GM21576 (cell line): ENCODE results near the gene MED7.

Experiments used
- ATAC-seq: cut with Tn5 transposase; IDR thresholded peaks from one replicate; pipeline ENCODE4 v1.9.1; 2021; ENCODE audit warnings: mild to moderate bottlenecking, moderate library complexity; ENCODE audit not compliant: unreplicated experiment

MED7 gene

DNA sequence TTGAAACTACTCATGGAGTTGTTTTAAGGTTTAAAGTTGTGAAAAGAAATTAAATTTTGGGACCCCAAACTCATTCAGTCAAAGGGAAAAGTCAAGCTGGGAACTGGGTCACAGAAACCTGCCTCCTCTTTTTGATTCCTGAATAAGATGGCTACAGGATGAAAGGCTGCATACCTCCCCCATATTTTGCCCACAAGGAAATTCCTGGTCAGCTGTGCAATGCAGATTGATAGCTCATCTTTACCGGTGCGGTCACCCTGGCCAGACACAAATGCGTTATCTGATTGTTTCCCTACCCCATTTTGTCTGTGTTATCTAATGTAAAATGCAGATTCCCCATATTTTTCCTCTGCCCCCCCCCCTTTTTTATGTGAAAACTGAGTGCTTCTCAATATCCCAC, 35.2 kb downstream of the MED7 start:
- no peak for ATAC-seq

DNA sequence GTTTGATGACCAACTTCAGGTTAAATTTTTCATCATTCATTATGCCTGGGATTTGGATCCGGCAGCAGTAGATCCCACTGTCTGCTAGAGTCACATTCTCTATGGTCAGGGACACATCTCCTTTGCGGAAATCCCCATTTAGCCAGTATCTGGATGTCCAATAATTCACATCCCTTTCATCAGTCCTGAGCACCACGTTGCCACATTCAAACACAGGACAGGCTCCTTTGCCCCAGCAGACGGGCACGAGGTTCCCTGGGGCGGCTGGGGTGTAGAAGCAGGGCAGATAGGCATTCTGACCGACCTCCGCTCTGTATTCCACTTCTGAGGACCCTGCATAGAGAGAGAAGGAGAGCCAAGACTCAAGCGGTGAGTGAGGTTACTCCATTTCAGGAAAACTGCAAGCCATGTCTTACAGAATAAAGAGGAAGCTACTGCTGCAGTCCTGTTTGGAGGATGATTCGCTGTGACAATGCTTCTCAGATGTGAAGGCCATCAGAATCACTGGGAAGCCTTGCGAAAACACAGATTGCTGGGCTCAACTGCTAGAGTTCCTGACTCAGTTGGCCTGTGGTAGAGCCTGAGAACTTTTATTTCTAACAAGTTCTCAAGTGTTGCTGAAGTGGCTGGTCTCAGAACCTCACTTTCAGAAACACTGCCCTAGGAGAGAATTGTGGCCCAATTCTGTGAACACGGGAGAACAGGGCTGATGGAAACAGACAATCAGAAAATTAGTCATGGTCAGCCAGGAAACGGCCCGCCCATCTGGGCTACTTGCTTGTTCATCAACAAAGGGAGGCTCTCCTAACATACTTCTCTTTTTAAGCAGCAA, 35.8 kb downstream of the MED7 start:
- no peak for ATAC-seq

DNA sequence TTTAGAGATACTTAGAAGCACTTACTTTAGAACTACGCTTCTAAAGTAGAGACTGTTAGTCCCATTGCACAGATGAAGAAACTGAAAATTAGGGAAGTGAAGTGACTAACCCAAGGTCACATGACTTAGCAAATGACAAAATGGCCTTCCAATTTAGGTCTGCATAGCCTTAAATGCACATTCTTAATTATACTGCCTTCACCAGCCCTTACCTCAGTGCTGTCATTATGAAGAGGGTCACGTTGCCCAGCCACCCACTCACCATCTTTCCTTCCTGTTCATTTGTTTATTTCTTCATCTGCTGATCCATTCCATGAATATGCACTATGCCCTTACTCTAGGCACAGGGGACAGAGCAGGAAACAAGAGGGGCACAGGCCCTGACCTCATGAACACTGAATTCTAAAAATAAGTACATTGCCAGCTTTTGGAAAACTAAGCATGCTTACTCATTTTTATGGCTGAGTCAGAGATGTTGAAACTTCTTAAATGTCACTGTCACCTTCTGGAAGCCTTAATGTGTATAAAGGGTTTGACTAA, 42.5 kb downstream of the MED7 start:
- peak; percentile 47 for ATAC-seq

DNA sequence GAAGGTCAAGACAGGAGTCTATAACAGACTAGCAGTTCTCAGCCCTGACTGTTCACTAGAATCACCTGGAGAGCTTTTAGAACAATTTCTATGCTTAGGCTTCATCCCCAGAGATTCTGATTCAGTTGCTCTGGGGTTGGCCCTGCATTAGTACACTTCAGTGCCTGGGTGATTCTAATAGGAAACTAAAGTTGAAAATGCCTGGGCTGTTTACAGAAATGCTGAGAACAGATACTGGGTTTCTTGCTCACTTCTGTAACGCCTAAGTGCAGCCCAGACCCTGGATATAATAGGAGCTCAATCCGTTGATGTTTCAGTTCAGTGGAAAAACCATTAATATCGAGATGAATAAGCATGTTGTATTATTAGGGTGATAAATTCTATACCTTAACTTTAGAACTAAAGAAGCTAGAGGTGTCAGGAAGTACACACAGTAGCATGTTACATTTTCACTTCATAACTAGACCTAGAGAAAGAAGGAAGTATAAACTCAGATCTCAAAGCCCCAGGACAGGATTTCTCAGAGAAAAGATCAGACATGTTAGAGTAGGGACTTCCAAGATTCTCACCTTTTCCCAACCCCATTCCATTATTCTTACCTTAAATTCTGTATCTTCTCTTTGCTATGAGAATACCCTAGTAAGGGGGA, 54.2 kb downstream of the MED7 start:
- ATAC-seq = peak; percentile 79
